MV-4-11 (cell line): Measurements from ENCODE around the gene UBAC2.
"Not testable (repeated sequence)": the region's sequence is repeated elsewhere in the genome, so short reads cannot be mapped to it uniquely, and the experiment has no call there.

ENCODE experiments used
- DNase-seq: peaks from one replicate; lab custom pipeline; 2025; lab: John Stamatoyannopoulos, UW

The UBAC2 gene

GRCh38 chr13:99393791-99394735 is 193.4 kb downstream of the UBAC2 start:
- DNase-seq, result no peak

GRCh38 chr13:99395436-99395835 is 194.8 kb downstream of the UBAC2 start:
- DNase-seq, result no peak

GRCh38 chr13:99396446-99396845 is 195.8 kb downstream of the UBAC2 start:
- DNase-seq, result no peak

- DNase-seq, result no peak
Observed at GRCh38 chr13:99398071-99398470, 197.4 kb downstream of the UBAC2 start.

GRCh38 chr13:99398916-99399622 is 198.4 kb downstream of the UBAC2 start:
- no peak for DNase-seq

- DNase-seq, result no peak
Observed at GRCh38 chr13:99399623-99399974, 198.9 kb downstream of the UBAC2 start.

- no peak for DNase-seq
Observed at GRCh38 chr13:99403458-99403971, 202.9 kb downstream of the UBAC2 start.

- no peak for DNase-seq
Observed at GRCh38 chr13:99404005-99404755, 203.5 kb downstream of the UBAC2 start.

GRCh38 chr13:99405966-99406365 is 205.3 kb downstream of the UBAC2 start:
- no peak for DNase-seq

- DNase-seq, result peak; percentile 79
Observed at GRCh38 chr13:99406799-99407201, 206.1 kb downstream of the UBAC2 start.

- DNase-seq, result no peak
Observed at GRCh38 chr13:99407906-99408702, 207.4 kb downstream of the UBAC2 start.

- no peak for DNase-seq
Observed at GRCh38 chr13:99408703-99409000, 208.0 kb downstream of the UBAC2 start.

- not testable (repeated sequence) for DNase-seq
Observed at GRCh38 chr13:99409461-99410083, 208.9 kb downstream of the UBAC2 start.

- DNase-seq, result not testable (repeated sequence)
Observed at GRCh38 chr13:99410646-99411475, 210.2 kb downstream of the UBAC2 start.

GRCh38 chr13:99412856-99413255 is 212.2 kb downstream of the UBAC2 start:
- no peak for DNase-seq

- DNase-seq, result no peak
Observed at GRCh38 chr13:99414048-99414995, 213.7 kb downstream of the UBAC2 start.

GRCh38 chr13:99415014-99415650 is 214.5 kb downstream of the UBAC2 start:
- peak; percentile 20 for DNase-seq

GRCh38 chr13:99415851-99416331 is 215.2 kb downstream of the UBAC2 start:
- DNase-seq, result peak; percentile 37
